ENCODE results near the gene CEP131.

- TF ChIP-seq CTCF (IDR thresholded peaks at IDR 0.05; ENCODE audit: poor library complexity, severe bottlenecking) (no peak), TAF1 (IDR thresholded peaks at IDR 0.05; ENCODE audit: low read depth) (no peak), MXI1 (conservative IDR thresholded peaks at IDR 0.05; ENCODE audit: poor library complexity, severe bottlenecking) (no peak), REST (IDR thresholded peaks at IDR 0.05; ENCODE audit: borderline replicate concordance) (no peak), EZH2 (IDR thresholded peaks at IDR 0.05; ENCODE audit: borderline replicate concordance, insufficient read depth, low read length, poor library complexity, severe bottlenecking) (no peak), RAD21 (conservative IDR thresholded peaks at IDR 0.05) (no peak), POLR2AphosphoS5 (IDR thresholded peaks at IDR 0.05) (no peak), EP300 (conservative IDR thresholded peaks at IDR 0.05; ENCODE audit: poor library complexity, severe bottlenecking) (no peak)
Measured at GRCh38 chr17:81263371-81264181, 40.8 kb upstream of the CEP131 start.
